Measurements from ENCODE around the gene FAR2.

The FAR2 gene

GRCh38 chr12:29304388-29304787 lies 155.3 kb downstream of the FAR2 start:
- no peak overlapping the region for H2AFZ ChIP-seq (ENCODE audit: low read depth, low read length)
- no peak overlapping the region for H3K23ac ChIP-seq (ENCODE audit: low read length in 2 of 2)
- H3K4ac ChIP-seq (ENCODE audit: low read depth in 1 of 2, low read length in 2 of 2), result no peak overlapping the region
- no peak overlapping the region for H3K4me3 ChIP-seq (ENCODE audit: insufficient read depth in 1 of 2, low read depth in 1 of 2, low read length in 2 of 2)
- DNase-seq, result no peak
- no peak overlapping the region for H2AK5ac ChIP-seq (ENCODE audit: low read length, severe bottlenecking)
- H3K4me2 ChIP-seq (ENCODE audit: low read length, poor library complexity, severe bottlenecking), result no peak overlapping the region
- H2BK5ac ChIP-seq (ENCODE audit: low read depth, low read length, poor library complexity, severe bottlenecking), result no peak overlapping the region
- peaks cover 1% of the 10 kb centered on the region for H3K79me1 ChIP-seq (replicated peaks; ENCODE audit: low read length, poor library complexity, severe bottlenecking)
- H2BK120ac ChIP-seq (ENCODE audit: low read depth, low read length), result no peak overlapping the region
- H3K14ac ChIP-seq (ENCODE audit: low read length in 2 of 2), result no peak overlapping the region
- H3K4me1 ChIP-seq (ENCODE audit: control insufficient read depth, insufficient read depth, low read depth, low read length), result no peaks in the 10 kb centered on the region
- H3K9ac ChIP-seq (ENCODE audit: low read length), result no peak overlapping the region
- no peaks in the 10 kb centered on the region for H3K9me3 ChIP-seq (ENCODE audit: control insufficient read depth, low read length)
- no peaks in the 10 kb centered on the region for H3K27me3 ChIP-seq (ENCODE audit: control insufficient read depth in 1 of 2, insufficient read depth in 1 of 2, low read length in 2 of 2)
- H3K18ac ChIP-seq (ENCODE audit: low read depth in 1 of 2, low read length in 2 of 2), result no peak overlapping the region
- no peak overlapping the region for H3K27ac ChIP-seq (ENCODE audit: low read length, poor library complexity, severe bottlenecking)
- no peak overlapping the region for H2BK12ac ChIP-seq (ENCODE audit: low read length in 2 of 2)
- H4K91ac ChIP-seq (ENCODE audit: low read length), result no peak overlapping the region
- H3K36me3 ChIP-seq (ENCODE audit: control insufficient read depth in 1 of 2, insufficient read depth in 2 of 2, low read depth in 1 of 2, low read length in 2 of 2), result peaks cover 0 to 11% of the 10 kb centered on the region in 2 experiments
- no peak overlapping the region for H2BK15ac ChIP-seq (ENCODE audit: low read depth, poor library complexity, severe bottlenecking)
- no peak overlapping the region for H4K8ac ChIP-seq (ENCODE audit: low read length)

GRCh38 chr12:29306266-29306665 lies 157.2 kb downstream of the FAR2 start:
- DNase-seq, result no peak
- Histone ChIP-seq H2AFZ (ENCODE audit: low read depth, low read length) (no peak overlapping the region), H3K9ac (ENCODE audit: low read length) (no peak overlapping the region), H3K18ac (ENCODE audit: low read depth in 1 of 2, low read length in 2 of 2) (no peak overlapping the region), H3K4me2 (ENCODE audit: low read length, poor library complexity, severe bottlenecking) (no peak overlapping the region), H3K4ac (ENCODE audit: low read depth in 1 of 2, low read length in 2 of 2) (no peak overlapping the region), H3K79me1 (replicated peaks; ENCODE audit: low read length, poor library complexity, severe bottlenecking) (peaks cover 1% of the 10 kb centered on the region), H2BK15ac (ENCODE audit: low read depth, poor library complexity, severe bottlenecking) (no peak overlapping the region), H2BK120ac (ENCODE audit: low read depth, low read length) (no peak overlapping the region), H3K4me1 (ENCODE audit: control insufficient read depth, insufficient read depth, low read depth, low read length) (no peaks in the 10 kb centered on the region), H3K14ac (ENCODE audit: low read length in 2 of 2) (no peak overlapping the region), H4K8ac (ENCODE audit: low read length) (no peak overlapping the region), H2AK5ac (ENCODE audit: low read length, severe bottlenecking) (no peak overlapping the region), H3K4me3 (ENCODE audit: insufficient read depth in 1 of 2, low read depth in 1 of 2, low read length in 2 of 2) (no peak overlapping the region), H2BK5ac (ENCODE audit: low read depth, low read length, poor library complexity, severe bottlenecking) (no peak overlapping the region), H4K91ac (ENCODE audit: low read length) (no peak overlapping the region), H3K23ac (ENCODE audit: low read length in 2 of 2) (no peak overlapping the region), H3K27me3 (ENCODE audit: control insufficient read depth in 1 of 2, insufficient read depth in 1 of 2, low read length in 2 of 2) (no peaks in the 10 kb centered on the region), H2BK12ac (ENCODE audit: low read length in 2 of 2) (no peak overlapping the region), H3K27ac (ENCODE audit: low read length, poor library complexity, severe bottlenecking) (no peak overlapping the region), H3K36me3 (ENCODE audit: control insufficient read depth in 1 of 2, insufficient read depth in 2 of 2, low read depth in 1 of 2, low read length in 2 of 2) (peaks cover 0 to 15% of the 10 kb centered on the region in 2 experiments), H3K9me3 (ENCODE audit: control insufficient read depth, low read length) (no peaks in the 10 kb centered on the region)
- no CpG with 5 or more reads among the region's 2 CpGs for WGBS

- Histone ChIP-seq H3K23ac (ENCODE audit: low read length in 2 of 2) (no peak overlapping the region), H3K79me1 (replicated peaks; ENCODE audit: low read length, poor library complexity, severe bottlenecking) (peaks cover 1% of the 10 kb centered on the region), H3K9me3 (ENCODE audit: control insufficient read depth, low read length) (no peaks in the 10 kb centered on the region), H3K14ac (ENCODE audit: low read length in 2 of 2) (no peak overlapping the region), H2BK15ac (ENCODE audit: low read depth, poor library complexity, severe bottlenecking) (no peak overlapping the region), H2BK5ac (ENCODE audit: low read depth, low read length, poor library complexity, severe bottlenecking) (no peak overlapping the region), H3K27ac (ENCODE audit: low read length, poor library complexity, severe bottlenecking) (no peak overlapping the region), H3K4me1 (ENCODE audit: control insufficient read depth, insufficient read depth, low read depth, low read length) (no peaks in the 10 kb centered on the region), H2AFZ (ENCODE audit: low read depth, low read length) (no peak overlapping the region), H2AK5ac (ENCODE audit: low read length, severe bottlenecking) (no peak overlapping the region), H4K91ac (ENCODE audit: low read length) (no peak overlapping the region), H3K4me2 (ENCODE audit: low read length, poor library complexity, severe bottlenecking) (no peak overlapping the region), H2BK120ac (ENCODE audit: low read depth, low read length) (no peak overlapping the region), H3K9ac (ENCODE audit: low read length) (no peak overlapping the region), H3K4me3 (ENCODE audit: insufficient read depth in 1 of 2, low read depth in 1 of 2, low read length in 2 of 2) (no peak overlapping the region), H3K18ac (ENCODE audit: low read depth in 1 of 2, low read length in 2 of 2) (no peak overlapping the region), H3K36me3 (ENCODE audit: control insufficient read depth in 1 of 2, insufficient read depth in 2 of 2, low read depth in 1 of 2, low read length in 2 of 2) (peaks cover 0 to 16% of the 10 kb centered on the region in 2 experiments), H3K4ac (ENCODE audit: low read depth in 1 of 2, low read length in 2 of 2) (no peak overlapping the region), H3K27me3 (ENCODE audit: control insufficient read depth in 1 of 2, insufficient read depth in 1 of 2, low read length in 2 of 2) (no peaks in the 10 kb centered on the region), H2BK12ac (ENCODE audit: low read length in 2 of 2) (no peak overlapping the region), H4K8ac (ENCODE audit: low read length) (no peak overlapping the region)
- no peak for DNase-seq
- 100% methylated on average over 1 of the region's 2 CpGs for WGBS
Measured at GRCh38 chr12:29306682-29307081, 157.6 kb downstream of the FAR2 start.

- Histone ChIP-seq H3K27ac (ENCODE audit: low read length, poor library complexity, severe bottlenecking) (no peak overlapping the region), H3K36me3 (ENCODE audit: control insufficient read depth in 1 of 2, insufficient read depth in 2 of 2, low read depth in 1 of 2, low read length in 2 of 2) (peaks cover 0 to 31% of the 10 kb centered on the region in 2 experiments), H3K4me3 (ENCODE audit: insufficient read depth in 1 of 2, low read depth in 1 of 2, low read length in 2 of 2) (no peak overlapping the region), H3K4me1 (ENCODE audit: control insufficient read depth, insufficient read depth, low read depth, low read length) (no peaks in the 10 kb centered on the region), H2BK5ac (ENCODE audit: low read depth, low read length, poor library complexity, severe bottlenecking) (no peak overlapping the region), H2BK15ac (ENCODE audit: low read depth, poor library complexity, severe bottlenecking) (no peak overlapping the region), H2AFZ (ENCODE audit: low read depth, low read length) (no peak overlapping the region), H2BK120ac (ENCODE audit: low read depth, low read length) (no peak overlapping the region), H3K4me2 (ENCODE audit: low read length, poor library complexity, severe bottlenecking) (no peak overlapping the region), H3K23ac (ENCODE audit: low read length in 2 of 2) (no peak overlapping the region), H3K27me3 (ENCODE audit: control insufficient read depth in 1 of 2, insufficient read depth in 1 of 2, low read length in 2 of 2) (no peaks in the 10 kb centered on the region), H2BK12ac (ENCODE audit: low read length in 2 of 2) (no peak overlapping the region), H3K4ac (ENCODE audit: low read depth in 1 of 2, low read length in 2 of 2) (no peak overlapping the region), H3K9me3 (ENCODE audit: control insufficient read depth, low read length) (no peaks in the 10 kb centered on the region), H3K79me1 (replicated peaks; ENCODE audit: low read length, poor library complexity, severe bottlenecking) (no peaks in the 10 kb centered on the region), H4K91ac (ENCODE audit: low read length) (no peak overlapping the region), H3K18ac (ENCODE audit: low read depth in 1 of 2, low read length in 2 of 2) (no peak overlapping the region), H3K14ac (ENCODE audit: low read length in 2 of 2) (no peak overlapping the region), H2AK5ac (ENCODE audit: low read length, severe bottlenecking) (no peak overlapping the region), H4K8ac (ENCODE audit: low read length) (no peak overlapping the region), H3K9ac (ENCODE audit: low read length) (no peak overlapping the region)
- DNase-seq, result peak; percentile 31
- WGBS, result 48% methylated on average over 3 of the region's 4 CpGs
Measured at GRCh38 chr12:29309320-29309902, 160.3 kb downstream of the FAR2 start.

Measured in mesenchymal stem cell (in vitro differentiated cells and primary cell).